ENCODE data around the gene FN3KRP. TPM values are rescaled to one million over a fixed set of nuclear protein-coding genes. Genes with fewer than 3 reads are reported as not detected.
"Not testable (repeated sequence)": the region's sequence is repeated elsewhere in the genome, so short reads cannot be mapped to it uniquely, and the experiment has no call there.

Gene FN3KRP
- total RNA-seq, 2 donors from 2014 or later = 12.1 to 14.5 TPM

DNA sequence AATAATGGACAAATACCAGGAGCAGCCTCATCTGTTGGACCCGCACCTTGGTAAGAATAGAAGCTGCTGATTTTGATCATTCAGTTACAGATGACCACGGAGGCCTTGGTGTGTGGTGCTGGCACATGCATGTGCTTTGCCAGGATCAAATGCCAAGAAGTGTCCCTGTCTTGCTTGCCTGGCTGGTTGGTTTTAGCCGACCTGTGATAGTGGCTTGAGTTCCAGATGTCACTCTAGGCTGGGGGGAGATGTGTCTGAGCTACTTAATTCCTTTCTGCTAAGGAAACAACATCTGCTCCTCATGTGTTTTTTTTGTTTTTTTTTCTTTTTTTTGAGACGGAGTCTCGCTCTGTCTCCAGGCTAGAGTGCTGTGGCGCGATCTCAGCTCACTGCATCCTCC lies 39.7 kb downstream of the FN3KRP start:
- DNase-seq (no peak), ATAC-seq (no peak)
- intact Hi-C loops (cut with DNase I) = no loop called here

GRCh38 chr17:82765371-82765770 lies 48.9 kb downstream of the FN3KRP start:
- no peak for ATAC-seq
- no peak for DNase-seq
- intact Hi-C loops (cut with DNase I) = no loop called here

- DNase-seq (peak; percentile 45), ATAC-seq (peak; percentile 53 to 59)
- intact Hi-C loops (cut with DNase I) = no loop called here
Measured at GRCh38 chr17:82767041-82767754, 50.7 kb downstream of the FN3KRP start.

DNA sequence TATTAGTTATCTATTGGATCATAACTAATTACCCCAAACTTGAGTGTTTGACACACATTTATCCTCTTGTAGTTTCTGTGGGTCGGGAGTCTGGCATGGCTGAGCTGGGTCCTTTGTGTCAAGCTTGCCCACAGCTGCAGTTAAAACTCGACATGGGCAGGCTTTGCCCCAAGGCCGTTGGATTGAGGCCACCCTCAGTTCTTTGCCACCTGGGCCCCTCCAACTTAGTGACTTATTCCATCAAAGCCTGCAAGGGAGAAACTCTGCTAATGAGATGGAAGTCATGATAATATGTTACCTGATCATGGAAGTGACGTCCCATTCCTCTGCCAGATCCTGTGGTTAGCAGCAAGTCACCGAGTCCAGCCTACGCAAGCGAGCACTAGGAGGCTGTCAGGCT lies 52.5 kb downstream of the FN3KRP start:
- intact Hi-C loops (cut with DNase I) = no loop called here
- ATAC-seq (no peak), DNase-seq (no peak)

- no peak for DNase-seq
- intact Hi-C loops (cut with DNase I) = loop anchor here (5.0 to 10.0 kb wide), 2 partner anchors 417 to 420 kb away; partner anchors contain the start of gene TEX19 (in 1 of the 2)
- ATAC-seq = no peak
Measured at GRCh38 chr17:82772026-82772425, 55.5 kb downstream of the FN3KRP start.

DNA sequence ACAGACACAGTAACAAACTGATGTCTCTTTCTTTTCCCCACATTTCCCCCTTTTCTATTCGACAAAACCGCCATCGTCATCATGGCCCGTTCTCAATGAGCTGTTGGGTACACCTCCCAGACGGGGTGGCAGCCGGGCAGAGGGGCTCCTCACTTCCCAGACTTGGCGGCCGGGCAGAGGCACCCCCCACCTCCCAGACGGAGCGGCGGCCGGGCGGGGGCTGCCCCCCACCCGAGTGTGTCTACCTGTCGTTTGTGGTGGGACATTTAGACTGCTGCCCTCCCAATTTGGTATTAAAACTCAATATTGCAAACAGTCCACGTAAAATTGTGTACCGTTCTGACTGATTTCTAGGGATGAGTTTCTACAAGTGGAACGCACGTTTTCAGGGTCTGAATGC lies 58.0 kb downstream of the FN3KRP start:
- intact Hi-C loops (cut with DNase I) = loop anchor here (5.0 to 10.0 kb wide), 2 partner anchors 420 to 422 kb away; partner anchors contain the start of gene TEX19 (in 1 of the 2)
- ATAC-seq, DNase-seq: not testable (repeated sequence)

GRCh38 chr17:82775001-82775823 lies 58.7 kb downstream of the FN3KRP start:
- DNase-seq = peak; percentile 75
- intact Hi-C loops (cut with DNase I) = loop anchor here (5.0 to 10.0 kb wide), 2 partner anchors 108 to 420 kb away; partner anchors contain the start of gene TEX19 (in 1 of the 2)

DNA sequence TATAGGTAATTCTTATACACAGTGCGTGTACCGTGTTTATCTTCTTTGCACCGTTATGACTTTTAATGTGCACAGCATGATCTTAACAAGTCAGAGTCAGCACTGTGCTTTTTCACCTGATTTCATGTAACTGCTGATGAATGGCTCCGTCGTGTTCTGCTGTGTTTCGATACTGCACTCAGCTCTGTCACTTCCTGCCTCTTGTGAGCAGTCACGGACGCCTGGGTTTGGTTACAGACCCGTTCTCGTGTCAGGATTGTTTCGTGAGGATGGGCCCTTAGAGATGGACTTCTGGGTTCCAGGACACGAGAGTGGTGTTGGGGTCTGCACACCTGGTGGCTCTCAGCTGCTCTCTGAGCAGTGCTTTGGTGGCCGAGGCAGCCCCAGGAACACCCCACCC lies 59.9 kb downstream of the FN3KRP start:
- ATAC-seq (no peak), DNase-seq (no peak)
- intact Hi-C loops (cut with DNase I) = loop anchor here (5.0 to 10.0 kb wide), 2 partner anchors 109 to 422 kb away; partner anchors contain the start of gene TEX19 (in 1 of the 2)

More at GRCh38 chr17:82775001-82775823, 58.7 kb downstream of the FN3KRP start:
- ATAC-seq = peak; percentile 50 to 66

Small RNA genes within 50 kb of the gene (microRNA-seq; reads per million reads assigned to microRNA genes)
- gene MIR4525 = 0.60 to 1.4 reads per million in 2 donors

Other genes with a start within 250 kb of the FN3KRP start
- gene FOXK2, start 197.0 kb upstream of the FN3KRP start, total RNA-seq = 10 to 100 TPM; 35.9 to 53.9 TPM
- gene WDR45B, start 68.3 kb upstream of the FN3KRP start, total RNA-seq = 10 to 100 TPM; 40.1 to 47.3 TPM
- gene RAB40B, start 18.0 kb upstream of the FN3KRP start, total RNA-seq = 10 to 100 TPM; 12.8 to 16.7 TPM
- gene FN3K, start 18.9 kb downstream of the FN3KRP start, total RNA-seq = 10 to 100 TPM; 49.9 to 62.9 TPM
- 10 to 100 TPM; 37.0 to 59.8 TPM for gene TBCD, start 35.4 kb downstream of the FN3KRP start, total RNA-seq
- gene ZNF750, start 123.3 kb downstream of the FN3KRP start, total RNA-seq = not detected